Stimulated activated CD8-positive, alpha-beta memory T cell treated with anti-CD3 and anti-CD28 coated beads, Interleukin-15, amount 100 ng/mL, for 48 hours (primary cell): ENCODE measurements around the gene SFT2D1.
A peak's percentile ranks its signal among the peaks of the same experiment; 100 is the strongest.
"Not testable (repeated sequence)": the region's sequence is repeated elsewhere in the genome, so short reads cannot be mapped to it uniquely, and the experiment has no call there.

Experiments
- DNase-seq, 2 donors: peaks; one replicate each; pipeline ENCODE4 v3.0.0-alpha.2; 2020; ENCODE audit warnings: low read depth in 2 of 2

Gene SFT2D1

DNA sequence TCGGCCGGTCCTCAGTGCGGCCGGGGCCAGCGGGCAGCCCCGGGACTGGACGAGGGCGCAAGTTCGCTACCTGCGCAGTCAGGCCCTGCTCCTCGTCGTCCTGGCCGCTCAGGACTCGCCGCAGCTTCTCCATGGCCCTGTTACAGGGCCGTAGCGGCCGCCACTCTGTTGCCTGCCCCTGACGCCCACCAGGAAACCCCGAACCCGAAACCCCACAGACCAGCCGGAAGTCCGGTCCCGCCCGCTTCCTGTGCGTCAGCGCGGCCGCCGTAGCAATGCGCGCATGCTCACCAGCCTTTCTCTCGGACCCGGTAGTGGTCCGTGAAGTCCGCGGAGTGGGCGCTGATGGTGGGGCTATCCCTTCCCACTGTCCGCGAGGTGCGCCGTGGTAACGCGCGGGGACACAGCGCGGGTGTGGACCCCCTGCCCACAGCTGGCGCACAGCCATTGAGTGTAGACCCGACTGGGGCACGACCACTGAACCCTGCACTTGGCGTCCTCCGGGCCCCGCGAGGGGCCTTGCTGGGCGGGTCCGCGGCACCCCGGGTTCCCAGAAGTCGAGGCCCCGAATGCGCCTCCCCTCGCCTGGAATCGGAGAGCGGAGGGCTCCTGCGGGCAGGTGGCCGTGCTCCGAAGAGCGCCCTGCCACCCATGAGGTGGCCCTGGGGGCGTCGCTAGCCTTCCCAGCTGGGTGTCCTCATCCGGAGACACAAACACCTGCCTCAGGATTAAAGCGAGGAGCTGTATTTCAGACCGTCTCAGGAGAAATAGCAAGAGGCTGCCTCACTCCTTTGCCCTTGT is at the start of gene SFT2D1:
Gene SFT2D1, minus strand, starts transcription at position 197 of the 801 bp plus-strand sequence. Its CDS starts 64 bp downstream, at position 133.
- DNase-seq: peak; percentile 79 to 84

- no peak for DNase-seq
Measured at GRCh38 chr6:166389119-166389518, 46.8 kb upstream of the SFT2D1 start.

DNA sequence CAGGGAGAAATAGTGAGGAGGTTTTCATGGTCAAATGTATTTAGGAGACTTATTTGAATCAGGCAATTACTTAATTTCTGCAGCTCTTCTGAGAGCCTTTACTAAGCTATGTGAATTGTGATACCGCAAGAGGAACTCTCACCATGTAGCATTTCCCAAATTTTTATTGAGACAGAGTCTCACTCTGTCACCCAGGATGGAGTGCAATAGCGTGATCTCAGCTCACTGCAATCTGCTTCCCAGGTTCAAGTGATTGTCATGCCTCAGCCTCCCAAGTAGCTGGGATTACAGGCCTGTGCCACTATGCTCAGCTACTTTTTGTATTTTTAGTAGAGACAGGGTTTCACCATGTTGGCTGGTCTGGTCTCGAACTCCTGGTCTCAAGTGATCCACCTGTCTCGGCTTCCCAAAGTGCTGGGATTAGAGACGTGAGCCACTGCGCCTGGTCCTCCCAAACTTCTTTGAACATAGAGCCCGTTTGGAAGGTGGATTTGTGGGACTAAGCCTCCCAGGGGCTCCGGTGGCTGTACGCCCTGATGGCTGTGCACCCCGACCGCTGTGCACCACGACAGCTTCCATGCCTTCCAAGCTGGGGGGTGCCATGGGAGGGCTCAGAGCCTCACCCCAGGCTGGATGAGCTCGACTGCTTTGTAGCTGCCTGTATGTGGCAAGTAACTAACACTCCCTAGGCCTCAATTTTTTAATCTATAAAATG is 46.1 kb upstream of the SFT2D1 start:
- no peak for DNase-seq

DNA sequence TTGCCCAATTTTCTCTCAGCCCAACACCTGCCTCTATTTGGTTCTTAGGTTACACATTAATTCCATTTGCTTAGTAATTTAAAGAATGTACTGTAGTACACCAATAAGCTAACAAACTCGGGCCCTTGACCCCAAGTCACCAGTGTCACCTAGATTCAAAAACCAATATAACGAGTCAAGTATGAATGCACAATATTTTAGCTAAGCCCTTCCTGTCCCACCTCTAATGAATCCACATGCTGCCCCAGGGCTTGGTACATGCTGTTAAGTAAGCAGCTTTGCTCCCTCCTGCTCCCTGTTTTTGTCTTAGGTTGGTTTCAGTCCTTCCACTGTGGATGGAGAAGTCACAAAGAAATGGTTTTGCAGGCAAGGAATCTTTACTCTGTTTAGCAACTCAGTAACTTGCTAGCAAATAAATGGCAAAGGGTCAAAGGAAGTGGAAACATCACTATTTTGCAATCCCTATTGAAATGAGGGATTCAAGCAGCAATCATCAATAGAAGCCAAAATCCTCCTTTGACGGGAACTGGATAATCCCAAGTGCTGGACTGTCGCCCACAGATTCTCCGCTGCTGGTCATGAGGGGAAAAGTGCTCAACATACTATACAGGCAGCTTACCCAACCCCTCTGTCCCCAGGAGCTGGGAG is 45.4 kb upstream of the SFT2D1 start:
- no peak for DNase-seq

GRCh38 chr6:166387098-166387497 is 44.8 kb upstream of the SFT2D1 start:
- not testable (repeated sequence) for DNase-seq

- DNase-seq: no peak
Measured at GRCh38 chr6:166386111-166386510, 43.8 kb upstream of the SFT2D1 start.

DNA sequence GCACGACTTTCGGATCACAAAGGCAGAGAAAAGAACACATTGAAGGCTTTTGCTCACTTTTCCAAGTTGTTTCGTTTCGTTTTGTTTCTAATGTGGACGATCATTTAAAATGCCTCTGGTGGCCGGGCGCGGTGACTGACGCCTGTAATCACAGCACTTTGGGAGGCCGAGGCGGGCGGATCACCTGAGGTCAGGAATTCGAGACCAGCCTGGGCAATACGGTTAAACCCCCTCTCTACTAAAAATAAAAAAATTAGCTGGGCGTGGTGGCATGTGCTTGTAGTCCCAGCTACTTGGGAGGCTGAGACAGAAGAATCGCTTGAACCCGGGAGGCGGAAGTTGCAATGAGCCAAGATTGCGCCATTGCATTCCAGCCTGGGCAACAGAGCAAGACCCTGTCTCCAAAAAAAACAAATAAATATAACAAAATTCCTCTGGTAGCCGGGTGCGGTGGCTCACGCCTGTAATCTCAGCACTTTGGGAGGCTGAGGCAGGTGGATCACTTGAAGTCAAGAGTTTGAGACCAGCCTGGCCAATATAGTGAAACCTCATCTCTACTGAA is 41.5 kb upstream of the SFT2D1 start:
- not testable (repeated sequence) for DNase-seq

DNA sequence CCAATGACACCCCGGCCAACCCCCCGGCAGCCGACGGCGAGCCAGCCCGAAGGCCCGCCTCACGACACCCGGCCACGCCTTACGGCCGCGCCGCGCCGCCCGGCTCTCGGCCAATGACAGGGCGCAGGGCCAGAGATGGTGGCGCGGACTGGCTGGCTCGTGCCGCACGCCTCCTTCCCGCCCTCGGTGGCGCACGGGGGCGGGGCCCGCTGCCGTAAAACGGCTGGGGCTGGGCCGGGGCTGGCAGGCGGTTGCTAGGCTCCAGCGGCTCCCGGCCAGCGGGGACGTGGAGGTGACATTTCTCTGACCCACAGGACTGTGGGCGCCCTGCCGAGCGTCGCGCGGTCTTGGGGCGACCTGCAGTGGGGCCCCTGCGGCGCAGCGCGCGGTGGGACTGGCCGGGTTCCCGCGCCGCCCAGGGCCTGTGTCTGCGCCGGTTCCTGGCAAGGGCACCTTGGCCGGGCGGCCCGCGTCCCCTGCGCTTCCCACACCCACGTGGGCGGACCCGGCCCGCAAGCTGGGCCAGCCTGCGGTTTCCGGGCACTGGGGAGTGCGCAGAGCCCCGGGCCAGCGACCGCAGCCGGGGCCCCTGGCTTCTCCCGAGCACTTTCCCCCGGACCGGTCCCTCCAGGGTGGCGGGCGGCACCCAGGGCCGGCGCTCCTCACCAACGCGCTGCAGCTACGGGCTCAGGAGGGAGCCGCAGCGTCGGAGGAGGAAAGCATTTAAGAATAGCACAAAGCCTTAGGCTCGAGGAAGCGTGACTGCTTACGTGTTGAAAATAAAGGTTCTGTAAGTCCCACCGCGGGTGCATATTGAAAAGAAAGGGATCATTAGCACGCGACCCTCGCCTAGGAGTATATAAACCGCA is 40.8 kb upstream of the SFT2D1 start, which contains the start of gene MPC1:
Gene MPC1, minus strand, starts transcription at position 8 of the 869 bp plus-strand sequence. CDS start 64 bp downstream, outside the sequence.
- peak; percentile 95 to 96 for DNase-seq

DNA sequence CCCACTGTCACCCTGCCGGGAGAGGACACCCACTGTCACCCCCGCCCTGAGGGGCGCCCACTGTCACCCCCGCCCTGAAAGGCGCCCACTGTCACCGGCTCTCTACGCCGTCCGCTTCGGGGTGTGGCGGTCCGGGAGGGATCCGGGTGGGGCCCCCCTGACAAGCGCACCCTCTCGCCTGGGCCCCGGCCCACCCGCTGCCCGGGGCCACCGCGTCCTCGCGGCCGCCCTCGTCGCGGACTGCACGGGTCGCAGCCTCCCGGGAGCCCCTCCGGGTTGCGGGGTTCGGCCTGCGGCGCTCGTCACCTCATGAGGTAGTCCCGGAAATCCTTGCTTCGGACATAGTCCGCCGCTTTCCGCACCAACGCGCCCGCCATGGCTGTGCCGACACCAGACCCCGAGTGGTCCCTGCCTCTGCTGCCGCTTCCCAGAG is 40.2 kb upstream of the SFT2D1 start:
- peak in 1 of 2 donors; percentile 1 for DNase-seq

- DNase-seq: peak; percentile 53 to 64
Measured at GRCh38 chr6:166381733-166382499, 39.6 kb upstream of the SFT2D1 start.

DNA sequence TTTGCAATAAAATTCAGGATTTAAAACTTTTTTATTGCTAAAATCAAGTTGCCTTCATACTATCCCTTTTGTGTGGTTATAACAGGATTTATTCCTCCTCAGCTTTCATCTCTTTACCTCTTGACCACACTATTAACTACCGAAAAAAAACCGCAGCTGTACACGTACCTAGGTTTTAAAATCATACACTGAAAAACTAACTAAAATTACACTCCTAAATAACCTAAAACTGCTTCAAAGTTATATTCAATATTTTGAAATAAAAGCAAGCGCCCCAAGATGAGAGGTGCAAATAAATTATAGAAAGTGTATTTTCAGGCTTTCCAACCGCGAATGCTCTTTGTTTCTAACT is 39.0 kb upstream of the SFT2D1 start:
- no peak for DNase-seq

DNA sequence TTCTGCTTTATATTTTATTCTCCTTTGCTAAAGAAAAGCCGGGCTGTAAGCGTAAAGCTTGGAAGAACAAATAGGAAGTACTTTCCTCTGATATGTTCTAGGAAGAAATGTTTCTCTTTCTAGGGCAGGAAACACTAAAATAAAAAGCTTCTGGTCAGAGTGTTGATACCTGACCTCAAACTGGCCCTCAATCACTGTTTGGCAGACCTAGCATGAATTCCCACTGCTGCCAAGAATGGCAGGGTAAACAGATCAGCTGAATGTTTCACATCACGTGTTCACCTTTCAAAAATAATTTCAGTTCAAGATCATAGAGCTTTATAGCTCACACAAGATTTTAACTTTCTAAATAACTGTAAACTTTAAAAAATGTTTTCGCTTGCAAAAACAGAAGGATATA is 37.5 kb upstream of the SFT2D1 start:
- DNase-seq: no peak

- no peak for DNase-seq
Measured at GRCh38 chr6:166379103-166379586, 36.8 kb upstream of the SFT2D1 start.

- DNase-seq: no peak
Measured at GRCh38 chr6:166377721-166378120, 35.4 kb upstream of the SFT2D1 start.

DNA sequence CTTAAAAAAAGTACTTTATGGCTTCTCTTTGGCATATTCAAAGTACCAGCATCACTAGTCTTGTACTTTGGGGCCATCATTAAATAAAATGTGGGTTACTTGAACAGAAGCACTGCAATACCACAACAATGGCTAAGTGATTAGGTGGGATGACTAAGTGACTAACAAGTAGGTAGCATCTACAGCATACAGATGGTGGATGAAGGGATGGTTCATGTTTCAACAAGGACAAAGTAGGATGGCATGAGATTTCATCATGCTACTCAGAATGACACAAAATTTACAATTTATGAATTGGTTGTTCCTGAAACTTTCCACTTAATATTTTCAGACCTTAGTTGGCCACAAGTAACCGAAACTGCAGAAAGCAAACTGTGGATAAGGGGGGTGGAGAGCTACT is 32.7 kb upstream of the SFT2D1 start:
- no peak for DNase-seq

DNA sequence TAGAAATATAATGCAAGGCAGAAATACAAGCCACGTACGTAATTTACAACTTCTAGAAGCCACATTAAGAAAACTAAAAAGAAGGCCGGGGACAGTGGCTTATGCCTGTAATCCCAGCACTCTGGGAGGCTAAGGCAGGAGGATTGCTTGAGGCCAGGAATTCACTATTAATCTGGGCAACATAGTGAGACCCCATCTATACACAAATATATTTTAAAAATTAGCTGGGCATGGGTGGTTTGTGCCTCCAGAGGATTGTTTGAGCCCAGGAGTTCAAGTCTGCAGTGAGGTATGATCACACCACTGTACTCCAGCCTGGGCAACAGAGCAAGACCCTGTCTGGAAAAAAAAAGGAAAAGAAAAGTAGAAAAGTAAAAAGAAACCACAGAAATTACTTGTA is 28.1 kb upstream of the SFT2D1 start:
- DNase-seq: no peak

DNA sequence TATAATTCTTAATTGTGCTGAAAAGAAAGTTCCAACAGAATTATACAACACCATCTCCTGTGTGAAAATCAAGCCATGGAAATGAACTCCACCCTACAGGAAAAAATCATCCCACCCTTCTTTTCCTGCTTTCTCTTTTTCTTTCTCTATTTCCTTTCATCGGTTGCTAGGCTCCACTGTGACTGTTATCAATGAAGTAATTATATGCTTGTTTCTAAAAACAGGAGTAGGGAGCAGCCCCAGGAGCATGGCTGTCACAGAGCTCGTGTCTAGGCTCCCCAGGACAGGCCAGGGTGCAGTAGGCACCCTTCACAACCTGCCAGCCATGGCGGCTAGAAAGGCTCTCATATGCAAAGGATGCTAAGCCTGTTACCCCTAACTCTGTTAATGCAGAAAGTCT is 27.4 kb upstream of the SFT2D1 start:
- no peak for DNase-seq

GRCh38 chr6:166366921-166367320 is 24.6 kb upstream of the SFT2D1 start:
- no peak for DNase-seq

DNA sequence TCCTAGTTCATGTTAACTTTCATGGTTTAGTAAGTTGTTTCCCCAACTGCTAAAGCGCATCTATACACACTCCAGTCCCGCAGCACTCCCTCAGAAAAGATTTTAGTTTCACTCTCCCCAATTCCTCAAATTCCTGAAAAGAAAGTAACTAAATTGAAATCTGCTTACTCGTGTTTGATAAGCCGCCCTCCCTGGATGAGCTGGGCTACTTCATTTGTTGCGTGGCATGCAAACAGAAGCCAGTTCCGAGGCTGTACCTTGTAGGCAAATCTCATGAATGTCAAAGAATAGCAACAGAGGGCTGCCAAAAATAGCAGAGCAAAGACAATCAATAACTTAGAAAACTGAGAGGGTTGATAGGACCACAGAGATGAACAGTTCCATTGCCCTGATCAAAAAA is 23.5 kb upstream of the SFT2D1 start:
- DNase-seq: no peak

- DNase-seq: no peak
Measured at GRCh38 chr6:166365221-166365620, 22.9 kb upstream of the SFT2D1 start.
